Activated CD4-positive, CD25-positive, alpha-beta regulatory T cell treated with anti-CD3 and anti-CD28 coated beads, Interleukin-2, amount 50 U/mL, for 16 hours (primary cell): Measurements from ENCODE around the gene SLITRK3.
"Not testable (repeated sequence)": the region's sequence is repeated elsewhere in the genome, so short reads cannot be mapped to it uniquely, and the experiment has no call there.

Experiments used
- DNase-seq: peaks from one replicate; pipeline ENCODE4 v3.0.0-alpha.2; 2020; ENCODE audit warnings: low read depth, low spot score

SLITRK3 gene

GRCh38 chr3:165191491-165191890 lies 4.7 kb downstream of the SLITRK3 start:
- no peak for DNase-seq

GRCh38 chr3:165188452-165188851 lies 7.7 kb downstream of the SLITRK3 start:
- no peak for DNase-seq

GRCh38 chr3:165185707-165186327 lies 10.4 kb downstream of the SLITRK3 start:
- DNase-seq = no peak

- no peak for DNase-seq
These were observed 14.6 kb downstream of the SLITRK3 start for GRCh38 chr3:165181556-165181955.

GRCh38 chr3:165170236-165170635 lies 25.9 kb downstream of the SLITRK3 start:
- no peak for DNase-seq

- DNase-seq = no peak
These were observed 26.8 kb downstream of the SLITRK3 start for GRCh38 chr3:165169368-165169767.

- no peak for DNase-seq
These were observed 33.3 kb downstream of the SLITRK3 start for GRCh38 chr3:165162883-165163282.

- no peak for DNase-seq
These were observed 36.3 kb downstream of the SLITRK3 start for GRCh38 chr3:165159760-165160421.

- no peak for DNase-seq
These were observed 38.2 kb downstream of the SLITRK3 start for GRCh38 chr3:165158011-165158410.

GRCh38 chr3:165156757-165157420 lies 39.3 kb downstream of the SLITRK3 start:
- no peak for DNase-seq

- no peak for DNase-seq
These were observed 47.2 kb downstream of the SLITRK3 start for GRCh38 chr3:165148876-165149441.

- no peak for DNase-seq
These were observed 51.9 kb downstream of the SLITRK3 start for GRCh38 chr3:165144271-165144670.

GRCh38 chr3:165139918-165140317 lies 56.3 kb downstream of the SLITRK3 start:
- DNase-seq = not testable (repeated sequence)
